Superior temporal gyrus (tissue), 1 donor: ENCODE results near the gene SHE.
A peak's percentile ranks its signal among the peaks of the same experiment; 100 is the strongest.
"Not testable (repeated sequence)": the region's sequence is repeated elsewhere in the genome, so short reads cannot be mapped to it uniquely, and the experiment has no call there.

Source experiments
- DNase-seq: peaks from one replicate; pipeline ENCODE4 v3.0.0-alpha.2; 2016; ENCODE audit errors: extremely low spot score

The SHE gene

GRCh38 chr1:154502066-154502743 lies at the start of gene SHE, which contains the start of gene TDRD10:
SHE (minus strand) TSS chr1:154502412; CDS start chr1:154502026, 386 bp downstream.
TDRD10 (plus strand) TSS chr1:154502219; CDS start chr1:154506904, 4,685 bp downstream.
- no peak for DNase-seq

GRCh38 chr1:154551474-154551873 lies 49.3 kb upstream of the SHE start:
- DNase-seq = no peak

GRCh38 chr1:154550657-154551056 lies 48.4 kb upstream of the SHE start:
- no peak for DNase-seq

- no peak for DNase-seq
Observed at GRCh38 chr1:154550070-154550469, 47.9 kb upstream of the SHE start.

GRCh38 chr1:154549202-154549770 lies 47.1 kb upstream of the SHE start:
- no peak for DNase-seq

- no peak for DNase-seq
Observed at GRCh38 chr1:154548028-154548427, 45.8 kb upstream of the SHE start.

- DNase-seq = no peak
Observed at GRCh38 chr1:154547105-154547732, 45.0 kb upstream of the SHE start.

- DNase-seq = peak; percentile 68
Observed at GRCh38 chr1:154546264-154547063, 44.3 kb upstream of the SHE start.

- DNase-seq = no peak
Observed at GRCh38 chr1:154541231-154541630, 39.0 kb upstream of the SHE start.

GRCh38 chr1:154539486-154540483 lies 37.6 kb upstream of the SHE start:
- no peak for DNase-seq

- no peak for DNase-seq
Observed at GRCh38 chr1:154536570-154536969, 34.4 kb upstream of the SHE start.

- no peak for DNase-seq
Observed at GRCh38 chr1:154533952-154534844, 32.0 kb upstream of the SHE start.

- DNase-seq = not testable (repeated sequence)
Observed at GRCh38 chr1:154531950-154532349, 29.7 kb upstream of the SHE start.

- no peak for DNase-seq
Observed at GRCh38 chr1:154529308-154529707, 27.1 kb upstream of the SHE start.

- DNase-seq = no peak
Observed at GRCh38 chr1:154527192-154527591, 25.0 kb upstream of the SHE start.

- no peak for DNase-seq
Observed at GRCh38 chr1:154524881-154525280, 22.7 kb upstream of the SHE start.

GRCh38 chr1:154521695-154522094 lies 19.5 kb upstream of the SHE start:
- DNase-seq = no peak

- DNase-seq = no peak
Observed at GRCh38 chr1:154520333-154520732, 18.1 kb upstream of the SHE start.

- no peak for DNase-seq
Observed at GRCh38 chr1:154519591-154519991, 17.4 kb upstream of the SHE start.

GRCh38 chr1:154517661-154518060 lies 15.4 kb upstream of the SHE start:
- no peak for DNase-seq
